Fibroblast of pulmonary artery (primary cell): ENCODE data around the gene ATP10B.

ENCODE experiments used
- DNase-seq: peaks from one replicate; pipeline ENCODE4 v3.0.0-alpha.2; 2010; ENCODE audit warnings: low read depth
- H3K4me3 ChIP-seq: replicated peaks from 2 replicates; pipeline ENCODE4 v1.5.1; 2011; ENCODE audit warnings: low read depth, mild to moderate bottlenecking, control low read depth, low read length, moderate library complexity
- CTCF ChIP-seq: IDR thresholded peaks from 2 replicates; pipeline ENCODE4 v1.5.1; 2011; ENCODE audit warnings: mild to moderate bottlenecking, control low read depth, low read length, inconsistent platforms; ENCODE audit errors: missing control alignments

Gene ATP10B

GRCh38 chr5:160537116-160537515 lies 314.9 kb downstream of the ATP10B start:
- no peak for DNase-seq
- no peak overlapping the region for H3K4me3 ChIP-seq
- TF ChIP-seq CTCF = no peak

GRCh38 chr5:160534914-160535313 lies 317.1 kb downstream of the ATP10B start:
- DNase-seq = no peak
- H3K4me3 ChIP-seq = no peak overlapping the region
- no peak for TF ChIP-seq CTCF

GRCh38 chr5:160534125-160534524 lies 317.9 kb downstream of the ATP10B start:
- H3K4me3 ChIP-seq = no peak overlapping the region
- no peak for DNase-seq
- no peak for TF ChIP-seq CTCF

- no peak for DNase-seq
- no peak for TF ChIP-seq CTCF
- no peak overlapping the region for H3K4me3 ChIP-seq
Observed at GRCh38 chr5:160525471-160526261, 326.3 kb downstream of the ATP10B start.

GRCh38 chr5:160524827-160525226 lies 327.2 kb downstream of the ATP10B start:
- no peak for DNase-seq
- TF ChIP-seq CTCF = no peak
- H3K4me3 ChIP-seq = no peak overlapping the region

- H3K4me3 ChIP-seq = no peak overlapping the region
- TF ChIP-seq CTCF = no peak
- no peak for DNase-seq
Observed at GRCh38 chr5:160523502-160524163, 328.4 kb downstream of the ATP10B start.

GRCh38 chr5:160521392-160521663 lies 330.7 kb downstream of the ATP10B start:
- no peak overlapping the region for H3K4me3 ChIP-seq
- TF ChIP-seq CTCF = no peak
- no peak for DNase-seq
